Stomach (tissue), 19 donors: ENCODE measurements around the gene PDXDC1. TPM values are rescaled to one million over a fixed set of nuclear protein-coding genes. Genes with fewer than 3 reads are reported as not detected.
"Not testable (repeated sequence)": the region's sequence is repeated elsewhere in the genome, so short reads cannot be mapped to it uniquely, and the experiment has no call there.

Source experiments
- DNase-seq, 2 donors: peaks; one replicate each; pipeline versions ENCODE4 v3.0.0 to v3.0.0-alpha.2; 2013 to 2019
- H3K27ac ChIP-seq, 5 donors: fragments of 200-600 bp in 4 of 5; sonication (generic) in 4 of 5; one replicate each; pipeline ENCODE4 v1.5.1; 2013 to 2019; ENCODE audit warnings: mild to moderate bottlenecking in 1 of 5, moderate library complexity in 1 of 5
- H3K27me3 ChIP-seq, 3 donors: fragments of 200-600 bp; sonication (generic); one replicate each; pipeline ENCODE4 v1.5.1; 2017 to 2019; ENCODE audit warnings: mixed run types in 1 of 3
- H3K36me3 ChIP-seq, 4 donors: fragments of 200-600 bp; sonication (generic); 1 replicate in 3 of 4; 2 replicates in 1 of 4; pipeline ENCODE4 v1.5.1; 2016 to 2019
- H3K4me1 ChIP-seq, 4 donors: fragments of 200-600 bp; sonication (generic); one replicate each; pipeline ENCODE4 v1.5.1; 2016 to 2019
- H3K4me3 ChIP-seq, 4 donors: fragments of 200-600 bp; sonication (generic) in 3 of 4; one replicate each; pipeline ENCODE4 v1.5.1; 2016 to 2019; ENCODE audit warnings: mild to moderate bottlenecking in 1 of 4
- H3K9me3 ChIP-seq, 4 donors: fragments of 200-600 bp; sonication (generic); one replicate each; pipeline ENCODE4 v1.5.1; 2016 to 2019
- POLR2A ChIP-seq, 4 donors: fragments of 450-650 bp; IDR thresholded peaks; one replicate each; pipeline ENCODE4 v1.6.1; 2016; ENCODE audit warnings: antibody characterized with exemption in 4 of 4, control low read depth in 2 of 4, mild to moderate bottlenecking in 1 of 4, moderate library complexity in 1 of 4
- POLR2AphosphoS5 ChIP-seq, 3 donors: sonication (generic); formaldehyde crosslinking; IDR thresholded peaks; one replicate each; pipeline ENCODE4 v1.6.1; 2016; ENCODE audit warnings: antibody characterized with exemption in 3 of 3
- whole genome bisulfite sequencing, 5 donors: extraction: QIAGEN DNeasy Blood & Tissue Kit in 3 of 5; methylation state at CpG; one replicate each; pipeline versions ENCODE4 v1.1.5 to v1.1.7; 2013 to 2018; 5-methylcytosine and 5-hydroxymethylcytosine counted together
- intact Hi-C: fragments of 100-400 bp; cut with DNase I; formaldehyde crosslinking; loops from one replicate; pipeline ENCODE4 v1.15.1; 2023; ENCODE audit warnings: low total_unique reads
- long read RNA-seq, 10 donors: transcript quantifications; one replicate each; lab custom pipeline, GENCODE V29; 2026
- polyA plus RNA-seq, 3 donors: library from polyadenylated mRNA; stranded (reverse); fragments of 200-250 nt; gene quantifications; one replicate each; pipeline ENCODE4 v1.2.3, GENCODE V29; 2013
- total RNA-seq, 5 donors: library from RNA; depleted of rRNA; stranded (reverse); fragments of >200 nt; gene quantifications; one replicate each; pipeline versions ENCODE4 v1.1.0 to v1.2.3, GENCODE V29; 2014 to 2016
- donor health status: healthy with polysubstance abuse.
- donor health status: Bipolar disorder and iron deficiency.
- donor health status: healthy.

Gene PDXDC1, protein sequence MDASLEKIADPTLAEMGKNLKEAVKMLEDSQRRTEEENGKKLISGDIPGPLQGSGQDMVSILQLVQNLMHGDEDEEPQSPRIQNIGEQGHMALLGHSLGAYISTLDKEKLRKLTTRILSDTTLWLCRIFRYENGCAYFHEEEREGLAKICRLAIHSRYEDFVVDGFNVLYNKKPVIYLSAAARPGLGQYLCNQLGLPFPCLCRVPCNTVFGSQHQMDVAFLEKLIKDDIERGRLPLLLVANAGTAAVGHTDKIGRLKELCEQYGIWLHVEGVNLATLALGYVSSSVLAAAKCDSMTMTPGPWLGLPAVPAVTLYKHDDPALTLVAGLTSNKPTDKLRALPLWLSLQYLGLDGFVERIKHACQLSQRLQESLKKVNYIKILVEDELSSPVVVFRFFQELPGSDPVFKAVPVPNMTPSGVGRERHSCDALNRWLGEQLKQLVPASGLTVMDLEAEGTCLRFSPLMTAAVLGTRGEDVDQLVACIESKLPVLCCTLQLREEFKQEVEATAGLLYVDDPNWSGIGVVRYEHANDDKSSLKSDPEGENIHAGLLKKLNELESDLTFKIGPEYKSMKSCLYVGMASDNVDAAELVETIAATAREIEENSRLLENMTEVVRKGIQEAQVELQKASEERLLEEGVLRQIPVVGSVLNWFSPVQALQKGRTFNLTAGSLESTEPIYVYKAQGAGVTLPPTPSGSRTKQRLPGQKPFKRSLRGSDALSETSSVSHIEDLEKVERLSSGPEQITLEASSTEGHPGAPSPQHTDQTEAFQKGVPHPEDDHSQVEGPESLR
- total RNA-seq (100 to 1,000 TPM in 2 of 5 donors, 10 to 100 TPM in 3; 70.6 to 126 (median 97.5) TPM), polyA plus RNA-seq (10 to 100 TPM; 35.1 to 62.8 (median 53.0) TPM)
- long read RNA-seq, donor 1, full-length matches to known transcripts: 3 of 3 reads
- long read RNA-seq, donor 1, partial matches to known transcripts: 0 of 3 reads
- long read RNA-seq, donor 1, other reads (novel, unspliced or antisense): 0 of 3 reads
- long read RNA-seq, donor 2, full-length matches to known transcripts: 10 of 56 reads
- long read RNA-seq, donor 2, partial matches to known transcripts: 24 of 56 reads
- long read RNA-seq, donor 2, other reads (novel, unspliced or antisense): 22 of 56 reads
- long read RNA-seq, donor 3, full-length matches to known transcripts: 2 of 2 reads
- long read RNA-seq, donor 3, partial matches to known transcripts: 0 of 2 reads
- long read RNA-seq, donor 3, other reads (novel, unspliced or antisense): 0 of 2 reads
- long read RNA-seq, donor 4, full-length matches to known transcripts: 1 of 1 reads
- long read RNA-seq, donor 4, partial matches to known transcripts: 0 of 1 reads
- long read RNA-seq, donor 4, other reads (novel, unspliced or antisense): 0 of 1 reads
- long read RNA-seq, donor 5, full-length matches to known transcripts: 5 of 5 reads
- long read RNA-seq, donor 5, partial matches to known transcripts: 0 of 5 reads
- long read RNA-seq, donor 5, other reads (novel, unspliced or antisense): 0 of 5 reads
- long read RNA-seq, donor 6, full-length matches to known transcripts: 33 of 77 reads
- long read RNA-seq, donor 6, partial matches to known transcripts: 38 of 77 reads
- long read RNA-seq, donor 6, other reads (novel, unspliced or antisense): 6 of 77 reads
- long read RNA-seq, donor 7, full-length matches to known transcripts: 13 of 24 reads
- long read RNA-seq, donor 7, partial matches to known transcripts: 11 of 24 reads
- long read RNA-seq, donor 7, other reads (novel, unspliced or antisense): 0 of 24 reads
- long read RNA-seq, donor 8, full-length matches to known transcripts: 7 of 41 reads
- long read RNA-seq, donor 8, partial matches to known transcripts: 23 of 41 reads
- long read RNA-seq, donor 8, other reads (novel, unspliced or antisense): 11 of 41 reads
- long read RNA-seq, donor 9, full-length matches to known transcripts: 2 of 10 reads
- long read RNA-seq, donor 9, partial matches to known transcripts: 8 of 10 reads
- long read RNA-seq, donor 9, other reads (novel, unspliced or antisense): 0 of 10 reads
- long read RNA-seq, donor 10, full-length matches to known transcripts: 2 of 2 reads
- long read RNA-seq, donor 10, partial matches to known transcripts: 0 of 2 reads
- long read RNA-seq, donor 10, other reads (novel, unspliced or antisense): 0 of 2 reads

DNA sequence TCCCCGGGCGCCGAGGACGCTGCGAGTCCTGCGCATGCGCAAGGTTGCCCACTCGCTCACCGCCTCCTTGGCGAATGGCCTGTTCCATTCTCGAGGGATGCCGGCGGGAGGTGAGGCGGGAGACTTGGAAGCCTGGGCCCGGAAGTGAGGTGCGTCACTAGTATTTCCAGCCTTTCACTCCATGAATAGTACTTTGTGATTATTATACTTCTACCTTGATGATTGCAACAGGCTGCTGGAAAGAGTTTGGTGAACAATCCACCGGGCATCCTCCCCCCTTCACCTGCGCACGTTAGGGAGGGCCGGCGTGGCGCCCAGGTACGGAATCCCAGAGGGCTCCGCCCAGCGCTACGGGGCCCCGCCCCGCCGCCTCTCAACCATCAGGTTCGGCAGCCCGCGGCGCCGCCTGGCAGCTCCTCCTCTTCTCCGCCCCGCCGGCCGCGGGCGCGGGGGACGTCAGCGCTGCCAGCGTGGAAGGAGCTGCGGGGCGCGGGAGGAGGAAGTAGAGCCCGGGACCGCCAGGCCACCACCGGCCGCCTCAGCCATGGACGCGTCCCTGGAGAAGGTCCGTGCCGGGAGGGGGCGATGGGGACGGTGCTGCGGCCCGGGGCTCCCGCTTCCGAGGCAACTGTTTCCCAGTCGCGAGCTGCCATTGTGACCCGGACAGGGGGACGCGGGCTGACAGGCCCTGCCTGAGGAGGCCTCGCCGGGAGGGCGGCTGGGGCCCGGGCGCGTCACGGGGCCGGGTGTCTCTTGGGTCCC is at the start of gene PDXDC1:
TSS of gene PDXDC1 (plus strand) at position 371 of the 762 bp plus-strand sequence. CDS start at position 545, 174 bp downstream.
- DNase-seq: peak; percentile 95 to 97
- H3K27ac ChIP-seq: peak within 1 kb of the TSS; percentile 79 to 96 (median 96)
- H3K4me1 ChIP-seq: peaks cover 26 to 52% (median 31%) of the 10 kb centered on the region in 4 donors
- H3K36me3 ChIP-seq, H3K9me3 ChIP-seq, H3K27me3 ChIP-seq, intact Hi-C loops: not testable (repeated sequence)
- TF ChIP-seq POLR2AphosphoS5 (IDR thresholded peaks at IDR 0.05) (peak in 2 of 3 donors; percentile 92 to 98), POLR2A (IDR thresholded peaks at IDR 0.05) (peak in 1 of 4 donors; percentile 89)
- WGBS, 5 donors: 0 to 1% (median 1%) methylated on average over 20 to 74 of the region's 74 CpGs
- H3K4me3 ChIP-seq: peak within 1 kb of the TSS; percentile 66 to 87 (median 78)

- 67 to 75% (median 71%) methylated on average over 6 to 7 of the region's 31 CpGs for WGBS, 5 donors
Observed at GRCh38 chr16:14928064-14928714, 46.6 kb upstream of the PDXDC1 start.

DNA sequence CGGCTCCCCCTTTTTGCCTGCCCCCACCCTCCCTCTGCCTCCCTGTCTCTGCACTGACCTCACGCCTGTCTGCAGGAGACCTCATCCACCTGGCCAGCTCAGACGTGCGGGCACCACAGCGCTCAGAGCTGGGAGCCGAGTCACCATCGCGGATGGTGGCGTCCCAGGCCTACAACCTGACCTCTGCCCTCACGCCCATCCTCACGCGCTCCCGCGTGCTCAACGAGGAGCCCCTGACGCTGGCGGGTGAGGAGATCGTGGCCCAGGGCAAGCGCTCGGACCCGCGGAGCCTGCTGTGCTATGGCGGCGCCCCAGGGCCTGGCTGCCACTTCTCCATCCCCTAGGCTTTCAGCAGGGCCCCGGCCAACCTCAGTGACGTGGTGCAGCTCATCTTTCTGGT is 45.6 kb upstream of the PDXDC1 start:
- intact Hi-C loops, H3K27ac ChIP-seq, H3K9me3 ChIP-seq, H3K4me1 ChIP-seq, H3K4me3 ChIP-seq, DNase-seq, H3K27me3 ChIP-seq: not testable (repeated sequence)
- 80 to 90% (median 86%) methylated on average over 14 to 19 of the region's 26 CpGs; no CpG with 5 or more reads in 2 of the 5 donors for WGBS, 5 donors
- peaks cover 3 to 16% (median 10%) of the 10 kb centered on the region in 4 donors for H3K36me3 ChIP-seq

More at GRCh38 chr16:14928064-14928714, 46.6 kb upstream of the PDXDC1 start:
- H3K4me1 ChIP-seq, H3K27me3 ChIP-seq, H3K9me3 ChIP-seq, intact Hi-C loops, H3K4me3 ChIP-seq, H3K27ac ChIP-seq: not testable (repeated sequence)
- peak in 1 of 2 donors; percentile 9 for DNase-seq
- peaks cover 3 to 19% (median 10%) of the 10 kb centered on the region in 4 donors for H3K36me3 ChIP-seq

DNA sequence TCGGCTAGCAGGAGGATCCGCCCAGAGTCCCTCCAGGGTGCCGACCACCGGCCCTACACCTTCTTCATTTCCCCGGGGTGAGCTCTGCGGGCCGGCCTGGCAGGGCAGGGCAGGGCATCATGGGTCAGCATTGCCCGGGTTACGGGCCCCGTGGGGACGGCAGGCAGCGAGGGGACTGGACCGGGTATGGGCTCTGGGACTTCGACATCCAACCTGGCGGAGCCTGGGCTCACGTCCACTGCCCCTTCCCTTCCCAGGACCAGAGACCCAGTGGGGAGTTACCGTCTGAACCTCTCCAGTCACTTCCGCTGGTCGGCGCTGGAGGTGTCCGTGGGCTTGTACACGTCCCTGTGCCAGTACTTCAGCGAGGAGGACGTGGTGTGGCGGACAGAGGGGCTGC is 44.6 kb upstream of the PDXDC1 start:
- intact Hi-C loops, H3K9me3 ChIP-seq, H3K4me1 ChIP-seq, H3K27me3 ChIP-seq, H3K4me3 ChIP-seq, DNase-seq, H3K27ac ChIP-seq: not testable (repeated sequence)
- peaks cover 3 to 18% (median 11%) of the 10 kb centered on the region in 4 donors for H3K36me3 ChIP-seq
- WGBS, 5 donors: 90 to 94% (median 91%) methylated on average over 4 to 10 of the region's 25 CpGs; no CpG with 5 or more reads in 2 of the 5 donors

DNA sequence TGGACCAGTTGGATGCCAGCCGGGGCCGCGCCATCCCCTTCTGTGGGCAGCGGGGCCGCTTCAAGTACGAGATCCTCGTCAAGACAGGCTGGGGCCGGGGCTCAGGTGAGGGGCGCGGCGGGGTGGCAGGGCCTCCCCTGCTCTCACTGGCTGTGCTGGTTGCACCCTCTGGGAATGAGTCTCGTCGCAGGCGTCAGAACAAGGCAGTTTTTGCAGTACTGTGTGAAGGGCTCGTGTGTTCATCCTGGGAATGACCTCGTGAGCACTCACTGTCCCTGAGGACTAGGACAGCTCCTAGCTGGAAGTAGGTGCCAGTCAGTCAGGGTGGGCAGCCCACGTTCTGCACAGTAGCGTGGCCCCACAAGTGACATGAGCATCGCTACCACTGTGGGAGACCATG is 43.9 kb upstream of the PDXDC1 start:
- H3K9me3 ChIP-seq, H3K4me1 ChIP-seq, intact Hi-C loops, H3K4me3 ChIP-seq, H3K27me3 ChIP-seq, DNase-seq, H3K27ac ChIP-seq: not testable (repeated sequence)
- peaks cover 3 to 20% (median 13%) of the 10 kb centered on the region in 4 donors for H3K36me3 ChIP-seq
- WGBS, 5 donors: 91 to 97% (median 91%) methylated on average over 5 to 8 of the region's 19 CpGs; no CpG with 5 or more reads in 2 of the 5 donors

DNA sequence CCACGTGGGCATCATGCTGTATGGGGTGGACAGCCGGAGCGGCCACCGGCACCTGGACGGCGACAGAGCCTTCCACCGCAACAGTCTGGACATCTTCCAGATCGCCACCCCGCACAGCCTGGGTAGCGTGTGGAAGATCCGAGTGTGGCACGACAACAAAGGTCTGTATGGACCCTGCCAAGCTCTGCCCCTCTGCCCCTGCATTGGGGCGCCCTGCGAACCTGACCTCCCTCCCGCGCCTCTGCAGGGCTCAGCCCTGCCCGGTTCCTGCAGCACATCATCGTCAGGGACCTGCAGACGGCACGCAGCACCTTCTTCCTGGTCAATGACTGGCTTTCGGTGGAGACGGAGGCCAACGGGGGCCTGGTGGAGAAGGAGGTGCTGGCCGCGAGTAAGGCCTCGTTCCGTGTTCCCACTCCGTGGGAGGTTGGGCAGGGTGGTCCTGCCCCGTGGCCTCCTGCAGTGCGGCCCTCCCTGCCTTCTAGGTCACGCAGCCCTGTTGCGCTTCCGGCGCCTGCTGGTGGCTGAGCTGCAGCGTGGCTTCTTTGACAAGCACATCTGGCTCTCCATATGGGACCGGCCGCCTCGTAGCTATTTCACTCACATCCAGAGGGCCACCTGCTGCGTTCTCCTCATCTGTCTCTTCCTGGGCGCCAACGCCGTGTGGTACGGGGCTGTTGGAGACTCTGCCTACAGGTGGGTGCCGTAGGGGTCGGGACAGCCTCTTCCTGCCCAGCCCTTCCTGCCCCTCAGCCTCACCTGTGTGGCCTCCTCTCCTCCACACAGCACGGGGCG is 42.0 kb upstream of the PDXDC1 start:
- intact Hi-C loops, H3K4me1 ChIP-seq, H3K9me3 ChIP-seq, H3K27me3 ChIP-seq, H3K4me3 ChIP-seq, DNase-seq, H3K27ac ChIP-seq: not testable (repeated sequence)
- WGBS, 5 donors: 89 to 98% (median 93%) methylated on average over 19 to 28 of the region's 47 CpGs; no CpG with 5 or more reads in 1 of the 5 donors
- H3K36me3 ChIP-seq: peaks cover 3 to 20% (median 13%) of the 10 kb centered on the region in 4 donors

DNA sequence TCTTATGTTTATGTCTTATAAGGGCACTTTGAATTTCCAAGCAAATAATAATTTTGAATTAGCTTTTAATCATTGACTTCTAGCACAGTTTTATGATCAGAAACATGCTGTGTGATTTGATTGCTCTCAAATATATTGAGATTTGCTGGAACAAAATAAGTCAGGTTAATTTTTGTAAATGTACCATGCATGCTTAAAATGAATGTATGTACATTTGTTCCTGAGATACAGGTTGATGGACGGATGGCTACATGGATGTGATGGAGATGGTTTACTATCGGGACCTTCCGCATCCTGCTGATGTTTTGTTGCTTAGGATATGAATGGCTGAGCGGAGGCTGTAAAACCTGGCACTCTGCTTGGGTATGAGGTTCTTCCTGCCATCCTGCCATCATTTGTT is 37.7 kb upstream of the PDXDC1 start, which contains the start of gene NPIPA1:
TSS of gene NPIPA1 (plus strand) at position 301 of the 400 bp plus-strand sequence. CDS start at position 301, 0 bp downstream.
- peaks cover 0 to 12% (median 9%) of the 10 kb centered on the region in 4 donors for H3K36me3 ChIP-seq
- H3K27ac ChIP-seq, intact Hi-C loops, H3K9me3 ChIP-seq, DNase-seq, H3K27me3 ChIP-seq, H3K4me1 ChIP-seq, H3K4me3 ChIP-seq: not testable (repeated sequence)
- WGBS, 5 donors: no CpG with 5 or more reads among the region's 4 CpGs

- H3K36me3 ChIP-seq, H3K27ac ChIP-seq, DNase-seq, H3K9me3 ChIP-seq, H3K4me1 ChIP-seq, H3K27me3 ChIP-seq, intact Hi-C loops, H3K4me3 ChIP-seq: not testable (repeated sequence)
- WGBS, 5 donors: 52 to 95% (median 68%) methylated on average over 3 to 6 of the region's 9 CpGs; no CpG with 5 or more reads in 1 of the 5 donors
Observed at GRCh38 chr16:14937994-14938393, 36.8 kb upstream of the PDXDC1 start.
